CD4-positive, alpha-beta memory T cell (primary cell): Measurements from ENCODE around the gene NUP37. TPM values are rescaled to one million over a fixed set of nuclear protein-coding genes. Genes with fewer than 3 reads are reported as not detected.

Experiments used
- CTCF ChIA-PET: fragments of 350-600 bp; sonication (Branson Sonifier 250); formaldehyde crosslinking; loops from one replicate; lab custom pipeline; 2021; ENCODE audit warnings: inconsistent platforms; ENCODE audit not compliant: partially characterized antibody; lab: Charles Lee
- POLR2A ChIA-PET: fragments of 350-600 bp; sonication (Branson Sonifier 250); formaldehyde crosslinking; loops from one replicate; lab custom pipeline; 2021; ENCODE audit not compliant: partially characterized antibody; lab: Charles Lee
- DNase-seq, 5 donors: peaks; one replicate each; pipeline versions ENCODE4 v3.0.0 to v3.0.0-alpha.2; 2020 to 2022; ENCODE audit warnings: mixed read lengths in 1 of 5
- H3K27ac ChIP-seq: one replicate; pipeline ENCODE4 v1.7.0; 2013; ENCODE audit warnings: low read depth, low read length
- H3K27me3 ChIP-seq: 2 replicates; pipeline ENCODE4 v1.7.0; 2013; ENCODE audit warnings: mild to moderate bottlenecking, low read length, moderate library complexity; ENCODE audit not compliant: insufficient read depth
- H3K36me3 ChIP-seq: 2 replicates; pipeline ENCODE4 v1.7.0; 2013; ENCODE audit warnings: mild to moderate bottlenecking, low read length, moderate library complexity; ENCODE audit not compliant: insufficient read depth
- H3K4me1 ChIP-seq: 2 replicates; pipeline ENCODE4 v1.7.0; 2013; ENCODE audit warnings: mild to moderate bottlenecking, low read length, moderate library complexity; ENCODE audit not compliant: insufficient read depth
- H3K4me3 ChIP-seq, 2 donors: one replicate each; pipeline ENCODE4 v1.7.0; 2013; ENCODE audit warnings: low read length in 2 of 2, mild to moderate bottlenecking in 1 of 2
- H3K9me3 ChIP-seq, 2 donors: one replicate each; pipeline ENCODE4 v1.7.0; 2013; ENCODE audit warnings: low read length in 2 of 2, control low read depth in 1 of 2; ENCODE audit not compliant: control insufficient read depth in 1 of 2
- H3K27ac Mint-ChIP-seq, 7 donors: one replicate each; pipeline ENCODE4 v1.8.0; 2020 to 2021; ENCODE audit warnings: mixed read lengths in 7 of 7, mild to moderate bottlenecking in 6 of 7, inconsistent platforms in 3 of 7, moderate library complexity in 3 of 7
- H3K27me3 Mint-ChIP-seq, 2 donors: one replicate each; pipeline ENCODE4 v1.8.0; 2020 to 2021; ENCODE audit warnings: mixed read lengths in 2 of 2
- H3K36me3 Mint-ChIP-seq, 2 donors: one replicate each; pipeline ENCODE4 v1.8.0; 2020 to 2021; ENCODE audit warnings: mixed read lengths in 2 of 2, inconsistent platforms in 1 of 2, mild to moderate bottlenecking in 1 of 2
- H3K4me1 Mint-ChIP-seq, 4 donors: one replicate each; pipeline ENCODE4 v1.8.0; 2020 to 2021; ENCODE audit warnings: mixed read lengths in 4 of 4, mild to moderate bottlenecking in 1 of 4
- H3K4me3 Mint-ChIP-seq, 8 donors: one replicate each; pipeline ENCODE4 v1.8.0; 2020 to 2021; ENCODE audit warnings: mixed read lengths in 8 of 8, mild to moderate bottlenecking in 7 of 8, moderate library complexity in 6 of 8, inconsistent platforms in 3 of 8
- H3K9me3 Mint-ChIP-seq, 8 donors: one replicate each; pipeline ENCODE4 v1.8.0; 2020 to 2021; ENCODE audit warnings: mixed read lengths in 8 of 8, mild to moderate bottlenecking in 5 of 8, inconsistent platforms in 3 of 8, moderate library complexity in 1 of 8
- intact Hi-C: fragments of 100-400 bp; cut with micrococcal nuclease; formaldehyde crosslinking; loops from one replicate; pipeline ENCODE4 v1.15.1; 2023
- polyA plus RNA-seq, 2 donors: library from polyadenylated mRNA; unstranded; fragments of 300-500 nt; fragmentation: Illumina TruSeq; gene quantifications; one replicate each; pipeline ENCODE4 v1.2.3, GENCODE V29; 2021
- total RNA-seq, 2 experiments: library from RNA; stranded (reverse); gene quantifications; one replicate each; pipeline ENCODE4 v1.2.3, GENCODE V29; 2021

NUP37 gene
- total and polyA plus RNA-seq, 4 experiments from 2014 or later, result 17.0 to 34.5 (median 25.7) TPM

DNA sequence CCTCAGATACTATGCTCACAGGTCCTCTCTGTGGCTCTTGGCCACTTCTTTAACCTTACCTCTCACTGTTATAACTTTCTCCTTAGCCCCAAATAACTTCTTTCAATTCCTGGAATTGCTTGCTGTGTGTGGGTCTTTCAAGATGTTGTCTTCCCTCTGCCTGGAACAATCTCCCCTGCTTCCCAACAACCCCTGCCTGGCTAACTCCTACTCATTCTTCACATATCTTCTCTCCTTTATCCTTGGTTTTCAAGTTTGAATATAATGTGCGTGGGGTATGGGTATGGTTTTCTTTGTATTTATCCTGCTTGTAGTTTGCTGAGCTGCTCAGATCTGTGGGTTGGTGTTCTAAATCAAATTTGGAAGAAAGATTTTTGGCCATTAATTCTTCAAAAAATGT lies 55.4 kb downstream of the NUP37 start:
- ChIA-PET CTCF (no interaction called here), POLR2A (no interaction called here)
- intact Hi-C loops, result loop anchor here (5.0 to 10.0 kb wide), 2 partner anchors 290 to 367 kb away; partner anchors contain the start of gene CHPT1
- Mint-ChIP-seq H3K4me3 (no peak overlapping the region), H3K4me1 (peaks cover 12 to 25% (median 21%) of the 10 kb centered on the region in 4 donors), H3K9me3 (no peaks in the 10 kb centered on the region), H3K27me3 (peaks cover 2 to 3% of the 10 kb centered on the region in 2 donors), H3K27ac (no peak overlapping the region), H3K36me3 (peaks cover 4 to 19% of the 10 kb centered on the region in 2 donors)
- Histone ChIP-seq H3K4me1 (peaks cover 22% of the 10 kb centered on the region), H3K36me3 (no peaks in the 10 kb centered on the region), H3K27ac (no peak overlapping the region), H3K27me3 (no peaks in the 10 kb centered on the region), H3K9me3 (no peaks in the 10 kb centered on the region), H3K4me3 (no peak overlapping the region)
- no peak for DNase-seq

DNA sequence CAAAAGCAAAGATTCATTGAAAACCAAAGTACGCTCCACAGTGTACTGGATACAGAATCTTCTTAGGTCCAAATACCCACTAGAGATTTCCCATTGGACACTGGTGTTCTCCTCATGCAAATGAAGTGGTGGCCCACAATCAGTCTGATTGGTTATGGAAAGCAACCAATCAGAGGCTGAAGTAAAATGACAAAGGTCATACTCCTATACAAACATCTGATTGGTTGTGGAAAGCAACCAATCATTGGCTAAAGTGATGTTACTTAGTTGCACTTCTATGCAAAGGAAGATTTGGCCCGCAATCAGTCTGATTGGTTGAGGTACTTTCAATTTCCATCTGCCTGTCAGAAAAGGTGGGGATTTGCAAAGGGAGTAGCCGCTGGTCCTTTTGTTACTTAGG lies 56.8 kb downstream of the NUP37 start:
- ChIA-PET CTCF (no interaction called here), POLR2A (no interaction called here)
- H3K36me3 Mint-ChIP-seq, result peaks cover 13 to 20% of the 10 kb centered on the region in 2 donors
- Histone ChIP-seq H3K27me3 (no peaks in the 10 kb centered on the region), H3K4me3 (no peak overlapping the region), H3K36me3 (no peaks in the 10 kb centered on the region), H3K27ac (no peak overlapping the region), H3K9me3 (no peaks in the 10 kb centered on the region), H3K4me1 (peaks cover 31% of the 10 kb centered on the region)
- peaks cover 2 to 3% of the 10 kb centered on the region in 2 donors for H3K27me3 Mint-ChIP-seq
- H3K4me3 Mint-ChIP-seq, result no peak overlapping the region
- peak overlapping the region in 3 of 7 donors; percentile 16 to 98 (median 19) for H3K27ac Mint-ChIP-seq
- H3K4me1 Mint-ChIP-seq, result peaks cover 20 to 35% (median 30%) of the 10 kb centered on the region in 4 donors
- no peak for DNase-seq
- intact Hi-C loops, result loop anchor here (2.0 to 10.0 kb wide), 3 partner anchors 232 to 366 kb away; partner anchors contain the start of genes CHPT1 and GNPTAB
- no peaks in the 10 kb centered on the region for H3K9me3 Mint-ChIP-seq

DNA sequence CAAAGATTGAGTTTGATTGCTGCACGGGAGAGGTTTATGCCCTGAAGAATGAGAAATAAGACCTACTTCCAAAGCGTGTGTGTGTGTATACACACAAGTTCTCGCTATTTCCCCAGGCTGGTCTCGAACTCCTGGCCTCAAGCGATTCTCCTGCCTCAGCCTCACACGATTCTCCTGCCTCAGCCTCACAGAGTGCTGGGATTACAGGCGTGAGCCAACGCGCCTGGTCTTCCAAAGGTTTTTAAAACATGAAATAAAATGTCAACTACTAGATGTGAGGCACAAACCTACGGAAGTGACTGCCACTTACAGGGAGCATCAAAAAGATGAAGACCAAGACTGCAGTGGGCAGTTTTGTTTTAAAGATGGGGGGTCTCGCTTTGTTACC lies 57.5 kb downstream of the NUP37 start:
- intact Hi-C loops, result loop anchor here (1.0 to 10.0 kb wide), 5 partner anchors 58 to 365 kb away; partner anchors contain the start of genes CHPT1, DRAM1, GNPTAB and NUP37
- ChIA-PET CTCF (no interaction called here), POLR2A (interaction anchor here (0.8 to 2.3 kb wide), 8 partner anchors 9 to 655 kb away, joined by 3 to 23 read pairs (median 4); partner anchors contain the start of genes ARL1, NUP37 and PARPBP)
- H3K36me3 Mint-ChIP-seq, result peaks cover 19 to 27% of the 10 kb centered on the region in 2 donors
- Histone ChIP-seq H3K9me3 (no peaks in the 10 kb centered on the region), H3K36me3 (no peaks in the 10 kb centered on the region), H3K27ac (peak overlapping the region; percentile 97), H3K4me3 (no peak overlapping the region), H3K4me1 (peaks cover 31% of the 10 kb centered on the region), H3K27me3 (no peaks in the 10 kb centered on the region)
- peak overlapping the region; percentile 94 to 100 (median 98) for H3K4me3 Mint-ChIP-seq
- DNase-seq, result no peak
- H3K27ac Mint-ChIP-seq, result peak overlapping the region; percentile 98 to 99 (median 99)
- H3K9me3 Mint-ChIP-seq, result no peaks in the 10 kb centered on the region
- H3K27me3 Mint-ChIP-seq, result peaks cover 2 to 3% of the 10 kb centered on the region in 2 donors
- H3K4me1 Mint-ChIP-seq, result peaks cover 22 to 41% (median 31%) of the 10 kb centered on the region in 4 donors

DNA sequence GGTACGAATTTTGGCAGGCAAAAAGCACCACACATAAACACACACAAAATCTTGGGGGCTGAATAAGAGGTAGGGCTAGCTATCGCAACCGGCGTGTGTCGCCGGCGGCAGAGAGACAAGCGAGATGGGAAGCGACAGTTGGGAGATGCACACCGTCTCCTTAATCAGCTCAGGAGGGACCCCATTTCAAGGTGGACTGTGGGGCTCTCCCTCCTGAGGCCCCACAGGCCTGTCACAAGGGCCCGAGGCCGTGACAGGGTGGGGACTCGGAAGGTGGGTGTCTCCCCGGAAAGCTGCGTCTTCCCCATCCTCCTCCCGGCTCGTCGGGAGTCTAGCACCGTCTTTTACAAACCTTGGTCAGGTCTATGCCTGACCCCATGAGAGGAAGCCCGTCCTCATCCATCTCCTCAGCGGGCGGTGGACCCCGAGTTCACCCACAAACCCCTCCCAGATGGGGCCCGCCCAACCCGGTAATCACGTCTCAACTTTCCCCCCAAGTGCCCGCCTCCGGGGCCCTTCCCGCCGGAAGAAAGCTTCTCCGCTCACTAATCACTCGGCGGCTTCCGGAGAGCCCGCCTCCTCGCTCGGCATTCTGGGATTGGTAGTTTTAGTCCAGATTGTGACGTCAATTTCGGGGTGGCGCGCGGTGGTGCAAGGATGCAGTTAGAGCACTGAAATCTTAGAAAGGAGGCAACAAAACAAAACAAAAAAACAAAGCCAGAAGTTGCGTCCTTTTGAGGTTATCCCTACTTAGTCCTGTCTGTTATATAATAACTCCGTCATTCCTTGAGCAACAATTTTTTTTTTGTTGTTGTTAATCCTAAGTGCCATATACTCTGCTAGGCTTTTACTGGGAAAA lies 58.1 kb downstream of the NUP37 start, which contains the start of gene WASHC3:
Gene WASHC3 (minus strand): TSS at position 432 of the 859 bp plus-strand sequence. CDS start 29 bp downstream, at position 403.
- no peaks in the 10 kb centered on the region for H3K9me3 Mint-ChIP-seq
- peaks cover 27 to 46% (median 36%) of the 10 kb centered on the region in 4 donors for H3K4me1 Mint-ChIP-seq
- H3K4me3 Mint-ChIP-seq, result peak within 1 kb of the TSS; percentile 94 to 100 (median 98)
- Histone ChIP-seq H3K9me3 (no peaks in the 10 kb centered on the region), H3K36me3 (no peaks in the 10 kb centered on the region), H3K4me1 (peaks cover 31% of the 10 kb centered on the region), H3K27me3 (no peaks in the 10 kb centered on the region), H3K4me3 (peak within 1 kb of the TSS; percentile 59 to 78), H3K27ac (peak within 1 kb of the TSS; percentile 97)
- intact Hi-C loops, result loop anchor here (1.0 to 10.0 kb wide), 5 partner anchors 59 to 364 kb away; partner anchors contain the start of genes CHPT1, DRAM1, GNPTAB and NUP37
- H3K27ac Mint-ChIP-seq, result peak within 1 kb of the TSS; percentile 98 to 99 (median 99)
- ChIA-PET POLR2A (interaction anchor here (0.6 to 2.3 kb wide), 12 partner anchors 9 to 1868 kb away, joined by 3 to 23 read pairs (median 4); partner anchors contain the start of genes ARL1, DRAM1, HSP90B1 and NUP37), CTCF (interaction anchor here (1.2 kb wide), 1 partner anchor 40 kb away, joined by 4 read pairs; no protein-coding TSS in a partner anchor)
- peak; percentile 94 to 97 (median 94) for DNase-seq
- H3K27me3 Mint-ChIP-seq, result peaks cover 2 to 3% of the 10 kb centered on the region in 2 donors
- H3K36me3 Mint-ChIP-seq, result peaks cover 22 to 29% of the 10 kb centered on the region in 2 donors

GRCh38 chr12:102061096-102061559 lies 58.8 kb downstream of the NUP37 start:
- Histone ChIP-seq H3K36me3 (peaks cover 6% of the 10 kb centered on the region), H3K27me3 (no peaks in the 10 kb centered on the region), H3K4me1 (peaks cover 31% of the 10 kb centered on the region), H3K27ac (peak overlapping the region; percentile 97), H3K4me3 (peak overlapping the region; percentile 59 to 78), H3K9me3 (no peaks in the 10 kb centered on the region)
- ChIA-PET CTCF (interaction anchor here (1.2 kb wide), 1 partner anchor 39 kb away, joined by 4 read pairs; no protein-coding TSS in a partner anchor), POLR2A (interaction anchor here (0.6 to 2.3 kb wide), 10 partner anchors 10 to 1869 kb away, joined by 3 to 23 read pairs (median 4); partner anchors contain the start of genes ARL1, DRAM1, HSP90B1 and NUP37)
- no peaks in the 10 kb centered on the region for H3K9me3 Mint-ChIP-seq
- H3K27ac Mint-ChIP-seq, result peak overlapping the region; percentile 98 to 99 (median 99)
- H3K4me1 Mint-ChIP-seq, result peaks cover 30 to 53% (median 42%) of the 10 kb centered on the region in 4 donors
- H3K36me3 Mint-ChIP-seq, result peaks cover 29 to 36% of the 10 kb centered on the region in 2 donors
- H3K27me3 Mint-ChIP-seq, result peaks cover under 1 to 3% of the 10 kb centered on the region in 2 donors
- DNase-seq, result peak; percentile 31 to 67 (median 37)
- peak overlapping the region; percentile 94 to 100 (median 98) for H3K4me3 Mint-ChIP-seq
- intact Hi-C loops, result loop anchor here (5.0 to 10.0 kb wide), 2 partner anchors 286 to 364 kb away; partner anchors contain the start of gene CHPT1

DNA sequence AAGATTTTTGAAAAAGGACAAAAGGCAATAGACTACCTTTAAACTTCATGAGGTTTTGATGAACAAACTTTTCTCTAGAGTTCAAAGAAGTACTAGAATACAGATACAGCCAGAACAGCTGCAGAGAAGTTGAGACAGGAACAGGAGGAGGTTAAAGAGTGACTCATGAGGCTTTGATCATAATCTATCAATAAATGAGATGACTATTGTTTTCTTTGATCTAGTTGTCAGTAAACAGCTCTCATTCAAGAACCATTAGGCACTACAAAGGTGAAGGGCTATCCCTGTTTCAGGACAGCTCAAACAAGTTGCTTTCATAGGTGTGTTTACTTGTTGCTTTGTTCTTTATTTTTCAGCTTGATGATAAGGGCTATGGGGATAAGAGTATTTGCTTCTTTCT lies 60.6 kb downstream of the NUP37 start:
- H3K36me3 ChIP-seq, result peaks cover 14% of the 10 kb centered on the region
- peaks cover 37 to 59% (median 47%) of the 10 kb centered on the region in 4 donors for H3K4me1 Mint-ChIP-seq
- H3K27ac Mint-ChIP-seq, result peak overlapping the region; percentile 81 to 98 (median 86)
- peak overlapping the region; percentile 19 for H3K27ac ChIP-seq
- peaks cover 31% of the 10 kb centered on the region for H3K4me1 ChIP-seq
- H3K4me3 Mint-ChIP-seq, result peak overlapping the region in 5 of 8 donors; percentile 23 to 75 (median 44)
- intact Hi-C loops, result no loop called here
- ChIA-PET CTCF (interaction anchor here (1.3 kb wide), 1 partner anchor 20 kb away, joined by 3 read pairs; no protein-coding TSS in a partner anchor), POLR2A (no interaction called here)
- no peaks in the 10 kb centered on the region for H3K9me3 ChIP-seq
- no peak overlapping the region for H3K4me3 ChIP-seq
- peaks cover 0 to 3% of the 10 kb centered on the region in 2 donors for H3K27me3 Mint-ChIP-seq
- peaks cover 47 to 51% of the 10 kb centered on the region in 2 donors for H3K36me3 Mint-ChIP-seq
- H3K9me3 Mint-ChIP-seq, result no peaks in the 10 kb centered on the region
- H3K27me3 ChIP-seq, result no peaks in the 10 kb centered on the region
- peak; percentile 30 to 57 (median 39) for DNase-seq
